Adrenal gland (tissue), 5 donors: ENCODE measurements around the gene ERBB4.

Source experiments
- POLR2A ChIP-seq, 2 donors: fragments of 450-650 bp; IDR thresholded peaks; one replicate each; pipeline ENCODE4 v1.6.1; 2017; ENCODE audit warnings: antibody characterized with exemption in 2 of 2, mild to moderate bottlenecking in 2 of 2, moderate library complexity in 1 of 2
- TF ChIP-seq, protein P1 (sequence below), 6 experiments: fragments of 450-650 bp in 4 of 6; fragments of 200-600 bp in 2 of 6; sonication (generic) in 1 of 6; IDR thresholded peaks; 1 replicate in 5 of 6; 2 replicates in 1 of 6; pipeline versions ENCODE4 v1.5.1 to v1.8.0; 2016 to 2021; ENCODE audit warnings: antibody characterized with exemption in 6 of 6, mild to moderate bottlenecking in 2 of 6, moderate library complexity in 1 of 6
- donor health status: DM: no; HTN: no; CAD: no.

DNA sequence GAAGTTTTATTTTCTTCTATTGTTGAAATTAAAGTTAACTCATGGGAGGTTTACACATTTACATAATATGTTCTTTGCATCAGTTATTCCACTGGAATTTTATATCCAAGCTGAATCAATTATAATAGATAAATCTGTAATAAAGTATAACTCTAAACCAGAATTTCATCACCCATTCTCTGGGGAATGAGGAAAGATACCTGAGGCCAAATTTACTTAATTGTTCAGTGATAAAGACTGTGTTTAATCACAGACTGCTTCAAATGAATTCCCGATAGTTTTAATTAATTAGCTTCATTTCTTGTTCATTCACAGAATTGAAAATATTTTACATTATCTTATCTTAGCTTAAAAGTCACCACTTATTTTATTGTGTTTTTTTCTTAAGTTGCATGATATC lies 562.5 kb downstream of the ERBB4 start:
- TF ChIP-seq, protein P1, sequence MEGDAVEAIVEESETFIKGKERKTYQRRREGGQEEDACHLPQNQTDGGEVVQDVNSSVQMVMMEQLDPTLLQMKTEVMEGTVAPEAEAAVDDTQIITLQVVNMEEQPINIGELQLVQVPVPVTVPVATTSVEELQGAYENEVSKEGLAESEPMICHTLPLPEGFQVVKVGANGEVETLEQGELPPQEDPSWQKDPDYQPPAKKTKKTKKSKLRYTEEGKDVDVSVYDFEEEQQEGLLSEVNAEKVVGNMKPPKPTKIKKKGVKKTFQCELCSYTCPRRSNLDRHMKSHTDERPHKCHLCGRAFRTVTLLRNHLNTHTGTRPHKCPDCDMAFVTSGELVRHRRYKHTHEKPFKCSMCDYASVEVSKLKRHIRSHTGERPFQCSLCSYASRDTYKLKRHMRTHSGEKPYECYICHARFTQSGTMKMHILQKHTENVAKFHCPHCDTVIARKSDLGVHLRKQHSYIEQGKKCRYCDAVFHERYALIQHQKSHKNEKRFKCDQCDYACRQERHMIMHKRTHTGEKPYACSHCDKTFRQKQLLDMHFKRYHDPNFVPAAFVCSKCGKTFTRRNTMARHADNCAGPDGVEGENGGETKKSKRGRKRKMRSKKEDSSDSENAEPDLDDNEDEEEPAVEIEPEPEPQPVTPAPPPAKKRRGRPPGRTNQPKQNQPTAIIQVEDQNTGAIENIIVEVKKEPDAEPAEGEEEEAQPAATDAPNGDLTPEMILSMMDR (IDR thresholded peaks at IDR 0.05), result no peak
- TF ChIP-seq POLR2A (IDR thresholded peaks at IDR 0.05), result no peak
